Activated CD8-positive, alpha-beta memory T cell treated with anti-CD3 and anti-CD28 coated beads, Interleukin-2, amount 50 U/mL, for 4 hours (primary cell): ENCODE data around the gene CLRN1.

Experiments used
- DNase-seq: peaks from one replicate; pipeline ENCODE4 v3.0.0-alpha.2; 2020

The CLRN1 gene

DNA sequence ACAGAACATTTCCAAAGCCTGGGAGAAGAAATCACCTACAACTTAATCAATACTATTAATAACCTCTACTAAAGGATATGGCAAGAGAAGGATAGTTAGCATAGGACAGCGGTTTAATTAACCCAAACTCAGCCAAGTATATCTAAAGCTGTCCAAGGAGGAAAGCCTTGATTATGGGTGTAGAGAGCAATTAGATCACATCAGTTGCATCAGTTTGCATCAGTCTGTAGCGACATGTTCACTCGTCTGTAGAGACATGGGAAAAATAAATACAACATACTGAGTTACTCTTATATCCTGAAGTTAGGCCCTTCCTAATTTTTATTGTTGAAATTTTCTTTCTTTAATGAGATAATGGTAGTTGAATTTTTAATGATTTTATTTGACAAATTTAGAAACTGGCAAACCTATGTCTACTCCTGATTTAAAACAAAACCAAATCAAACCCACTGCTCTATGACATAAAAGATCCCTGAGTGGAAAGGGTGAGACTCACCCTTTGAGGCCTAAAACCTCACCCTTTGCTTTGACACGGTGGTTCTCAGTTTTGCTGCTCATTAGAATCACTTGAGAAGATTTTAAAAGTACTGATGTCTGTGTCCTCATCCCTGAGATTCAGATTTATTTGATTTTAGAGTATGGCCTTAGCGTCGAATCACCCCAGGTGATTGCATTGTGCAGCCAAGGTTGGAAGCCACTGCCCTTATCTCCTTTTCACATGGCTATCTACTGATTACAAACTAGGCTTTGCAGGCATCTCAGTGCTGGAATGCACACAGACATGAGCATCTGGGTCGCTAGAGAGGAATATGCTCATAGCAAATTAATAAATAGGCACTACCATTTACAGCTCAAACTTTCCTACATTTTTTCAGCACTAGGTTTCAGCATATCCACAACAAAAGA, 2.8 kb upstream of the CLRN1 start:
- DNase-seq = no peak

- no peak for DNase-seq
Measured at GRCh38 chr3:150970665-150971324, 1.7 kb downstream of the CLRN1 start.

GRCh38 chr3:150968341-150969035, 4.0 kb downstream of the CLRN1 start:
- DNase-seq = no peak

- DNase-seq = no peak
Measured at GRCh38 chr3:150965436-150965835, 7.1 kb downstream of the CLRN1 start.

DNA sequence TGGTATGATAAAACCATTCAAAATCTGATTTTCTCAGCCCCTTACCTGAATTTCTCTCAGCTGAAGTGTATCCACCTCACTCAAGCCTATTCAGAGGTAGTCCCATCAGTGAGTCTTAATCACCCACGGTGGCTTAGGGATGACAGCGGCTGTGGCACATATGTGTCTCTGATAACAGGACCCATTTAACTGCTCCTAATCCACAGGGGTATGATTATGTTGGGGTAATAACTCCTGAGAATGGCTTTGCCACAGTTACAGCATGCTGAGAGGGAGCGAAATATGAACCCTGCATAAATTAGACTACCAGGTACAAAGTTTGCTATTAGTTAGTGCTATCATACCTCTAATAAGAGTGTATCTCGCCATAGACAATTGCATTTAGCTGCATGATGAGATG, 10.6 kb downstream of the CLRN1 start:
- no peak for DNase-seq

DNA sequence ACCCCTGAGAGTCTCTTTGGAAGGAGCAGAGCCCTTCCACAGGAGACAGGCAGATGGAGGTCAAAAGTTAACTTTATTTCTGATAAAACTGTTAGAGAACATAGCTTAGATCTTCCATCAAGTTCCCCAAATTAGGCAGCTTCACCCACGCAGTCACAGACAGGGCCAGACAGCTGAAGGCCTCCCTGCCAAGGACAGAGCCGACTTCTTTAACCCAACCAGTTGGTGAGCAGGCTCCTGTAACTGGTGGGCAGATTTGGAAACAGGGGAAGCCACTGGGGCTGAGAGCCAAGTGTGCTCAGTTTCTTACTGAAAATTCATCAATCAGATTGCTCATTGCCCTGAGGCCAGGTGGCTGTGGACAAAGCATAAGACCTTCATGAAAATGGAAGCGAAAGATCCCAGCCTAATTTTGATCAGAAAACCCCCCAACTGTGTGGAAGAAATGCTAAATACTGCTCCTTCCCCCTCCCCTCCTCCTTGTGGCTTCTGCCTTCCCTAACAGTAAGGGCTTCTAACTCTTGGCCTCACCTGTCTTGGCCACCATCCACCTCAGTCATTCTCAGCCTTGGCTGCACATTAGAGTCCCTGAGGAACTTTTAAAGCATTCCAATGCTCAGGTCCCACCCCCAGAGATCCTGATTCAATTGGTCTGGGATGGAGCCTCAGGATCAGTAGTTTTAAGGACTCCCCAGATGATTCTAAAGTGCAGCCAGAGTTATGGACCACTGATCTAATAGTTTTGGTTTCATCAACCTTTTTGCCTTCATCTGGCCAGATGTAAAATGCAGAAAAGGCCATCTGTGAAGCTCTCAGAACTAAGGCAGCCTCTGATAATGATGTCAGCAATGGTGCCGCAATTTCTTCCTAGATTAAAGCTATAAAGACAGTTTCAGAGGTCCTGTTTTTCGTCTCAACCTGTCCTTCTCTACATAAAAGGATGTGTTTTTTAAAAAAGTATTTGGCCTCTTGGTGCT, 11.5 kb downstream of the CLRN1 start:
- DNase-seq = no peak

GRCh38 chr3:150958683-150959082, 13.8 kb downstream of the CLRN1 start:
- DNase-seq = no peak

GRCh38 chr3:150956376-150956775, 16.2 kb downstream of the CLRN1 start:
- no peak for DNase-seq

DNA sequence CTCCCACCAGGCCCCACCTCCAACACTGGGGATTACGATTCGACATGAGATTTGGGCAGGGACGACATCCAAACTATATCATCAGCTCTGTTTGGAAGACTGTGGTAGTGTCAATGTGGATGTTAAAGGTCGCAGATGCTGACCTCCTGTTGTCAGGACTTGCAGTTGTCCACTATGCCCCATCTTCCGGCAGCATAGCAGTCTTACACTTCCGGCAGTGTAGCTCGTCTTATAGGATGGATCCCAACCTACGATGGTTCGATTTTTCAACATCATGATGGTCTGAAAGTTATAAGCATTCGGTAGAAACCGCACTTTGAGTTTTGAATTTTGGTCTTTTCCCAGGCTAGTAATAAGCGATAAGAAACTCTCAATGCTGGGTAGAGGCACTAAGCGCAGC, 20.6 kb downstream of the CLRN1 start:
- no peak for DNase-seq

DNA sequence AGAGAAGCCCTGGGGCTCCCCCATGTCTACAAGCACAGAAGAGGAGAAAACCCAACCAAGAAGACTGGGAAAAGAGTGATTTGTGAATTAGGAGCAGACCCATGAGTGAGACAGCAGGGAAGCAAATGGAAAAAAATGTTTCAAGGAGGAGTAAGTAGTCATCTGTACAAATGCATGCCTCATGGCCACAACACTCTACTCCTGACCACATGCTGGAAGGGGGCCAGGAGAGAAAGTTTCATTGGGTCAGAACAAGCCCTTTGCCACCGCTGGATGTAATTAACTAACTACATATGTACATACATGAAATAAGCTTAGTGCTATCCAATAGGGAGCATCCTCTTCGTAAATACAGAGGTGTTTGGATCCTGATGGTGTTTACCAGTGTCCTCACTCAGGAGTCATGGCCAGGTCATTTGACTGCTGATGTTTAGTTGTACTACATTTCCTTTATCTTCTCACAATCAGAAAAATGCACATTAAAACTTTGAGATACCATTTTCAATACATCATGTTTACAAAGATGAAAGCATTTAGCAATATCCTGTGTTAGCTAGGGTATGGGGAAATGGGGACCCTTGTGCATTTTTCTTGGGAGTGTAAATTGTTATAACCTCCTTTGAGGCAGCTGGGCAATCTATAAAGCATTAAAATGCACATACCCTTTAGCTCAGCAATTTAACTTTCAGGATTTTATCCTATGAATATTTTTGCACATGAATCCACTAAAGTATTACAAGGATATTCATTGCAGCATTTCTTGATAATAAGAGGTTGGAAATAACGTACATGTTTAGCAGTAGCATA, 27.1 kb downstream of the CLRN1 start:
- DNase-seq = no peak

DNA sequence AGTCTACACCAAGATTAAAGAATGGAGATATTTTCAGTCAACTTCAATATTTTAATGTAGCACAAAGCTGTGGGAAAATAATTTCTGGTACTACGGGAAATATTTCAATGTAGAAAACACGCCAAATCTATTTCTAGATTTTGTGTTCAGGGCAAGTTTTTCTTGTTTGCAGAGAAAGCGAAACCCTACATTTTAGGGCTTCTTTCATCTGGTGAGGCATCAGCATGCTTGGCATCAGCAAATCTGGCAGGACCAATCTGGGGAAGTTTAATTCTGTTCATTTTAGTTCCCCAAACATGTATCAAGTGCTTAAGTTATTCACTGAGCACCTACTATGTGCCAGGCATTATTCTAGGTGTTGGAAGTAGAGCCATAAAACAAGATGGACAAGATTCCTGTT, 30.3 kb downstream of the CLRN1 start:
- no peak for DNase-seq

GRCh38 chr3:150936693-150937092, 35.8 kb downstream of the CLRN1 start:
- DNase-seq = no peak

- DNase-seq = no peak
Measured at GRCh38 chr3:150933473-150933995, 39.0 kb downstream of the CLRN1 start.

- no peak for DNase-seq
Measured at GRCh38 chr3:150931745-150932144, 40.8 kb downstream of the CLRN1 start.

DNA sequence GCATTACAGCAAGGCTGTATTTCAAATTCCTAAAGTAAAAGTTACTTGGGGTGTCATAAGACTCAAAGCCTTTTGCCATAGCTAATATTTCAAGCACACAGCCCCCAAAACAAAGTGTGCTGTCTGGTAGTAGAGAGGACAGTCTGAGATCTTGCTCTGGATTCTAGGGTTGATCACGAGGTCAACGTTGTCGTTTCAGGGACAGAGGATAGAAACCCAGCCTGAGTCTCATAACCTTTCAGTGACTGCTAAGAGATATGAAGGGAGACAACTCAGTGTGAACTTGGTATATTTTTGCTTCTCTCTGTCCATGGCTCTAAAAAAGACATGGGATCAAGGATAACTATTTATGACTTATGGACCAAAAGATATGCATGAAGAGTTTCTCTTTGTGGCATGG, 41.7 kb downstream of the CLRN1 start:
- no peak for DNase-seq

DNA sequence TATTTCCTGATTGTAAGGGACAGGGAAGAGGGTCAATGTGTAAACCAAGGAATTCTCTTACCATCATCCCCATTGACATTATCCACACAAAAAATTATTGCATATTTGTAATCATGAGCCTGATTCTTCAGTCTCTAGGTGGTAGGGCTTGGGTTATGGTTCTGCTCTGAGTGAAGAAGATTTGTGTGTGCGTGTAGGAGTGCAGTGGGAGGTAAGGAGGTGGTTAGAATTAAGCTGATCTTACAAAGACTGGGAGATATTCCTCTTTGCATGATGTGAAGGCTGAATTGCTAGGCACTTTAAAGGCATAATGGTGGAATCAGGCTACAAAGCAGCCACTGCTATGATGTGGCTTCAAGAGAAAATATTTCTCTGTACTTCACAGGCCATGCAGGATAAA, 44.3 kb downstream of the CLRN1 start:
- DNase-seq = no peak

- no peak for DNase-seq
Measured at GRCh38 chr3:150926328-150926727, 46.2 kb downstream of the CLRN1 start.

GRCh38 chr3:150925751-150926201, 46.8 kb downstream of the CLRN1 start:
- DNase-seq = peak; percentile 52

GRCh38 chr3:150922611-150923010, 49.9 kb downstream of the CLRN1 start:
- DNase-seq = no peak

GRCh38 chr3:150921209-150921608, 51.3 kb downstream of the CLRN1 start:
- no peak for DNase-seq

- no peak for DNase-seq
Measured at GRCh38 chr3:150920236-150920635, 52.3 kb downstream of the CLRN1 start.
